ENCODE data around the gene SLC47A2.

Gene SLC47A2

DNA sequence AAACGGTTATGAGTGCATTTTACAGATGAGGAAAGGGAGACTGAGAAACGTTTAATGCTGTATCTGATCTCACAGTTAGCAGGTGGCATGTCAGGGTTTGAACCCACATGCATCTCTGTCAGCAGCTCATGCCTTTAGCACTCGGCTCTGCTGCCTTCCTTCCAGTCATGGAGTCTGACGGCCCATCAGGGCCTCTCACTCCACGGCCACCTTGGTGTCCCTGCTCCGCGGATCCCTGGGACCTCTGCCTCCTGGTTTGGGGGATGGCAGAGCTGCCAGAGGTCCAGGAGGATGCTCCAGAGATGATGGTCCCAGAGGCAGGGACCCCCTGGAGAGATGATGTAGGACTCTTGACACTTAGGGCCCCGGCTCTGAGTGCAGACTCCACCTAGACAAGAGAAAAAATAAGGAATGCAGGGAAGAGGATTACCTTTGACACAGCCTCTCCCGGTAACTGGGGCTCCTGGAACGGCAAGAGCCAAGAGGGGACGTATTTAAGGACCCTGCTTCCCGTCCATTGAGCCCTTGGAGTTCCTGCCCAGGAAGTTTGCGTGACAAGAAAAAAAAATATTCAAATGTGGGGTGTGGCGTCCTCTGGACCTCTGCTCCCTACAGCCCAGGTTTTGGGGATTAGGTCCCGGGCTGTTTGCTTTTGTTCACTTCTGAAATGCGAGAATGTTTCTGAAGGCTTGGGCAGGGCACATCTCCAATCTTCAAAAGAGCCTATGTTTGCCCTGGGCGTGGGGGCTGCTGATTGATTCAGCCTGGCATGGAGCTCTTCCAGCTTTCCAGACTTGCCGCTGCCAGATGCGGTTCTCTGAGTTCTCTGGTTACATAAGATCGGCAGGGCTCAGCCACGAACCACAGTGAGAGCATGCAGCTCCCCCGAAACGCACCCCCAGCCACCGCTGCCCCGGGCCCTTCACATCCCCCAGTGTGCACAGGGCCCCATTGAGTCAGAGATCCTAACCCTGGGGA, 31.7 kb upstream of the SLC47A2 start, which contains the start of gene ALDH3A1:
Gene ALDH3A1, minus strand, starts transcription at position 470 of the 978 bp plus-strand sequence. CDS start 3,169 bp downstream, outside the sequence.
- DNase-seq (ENCODE audit: low spot score): no peak

DNA sequence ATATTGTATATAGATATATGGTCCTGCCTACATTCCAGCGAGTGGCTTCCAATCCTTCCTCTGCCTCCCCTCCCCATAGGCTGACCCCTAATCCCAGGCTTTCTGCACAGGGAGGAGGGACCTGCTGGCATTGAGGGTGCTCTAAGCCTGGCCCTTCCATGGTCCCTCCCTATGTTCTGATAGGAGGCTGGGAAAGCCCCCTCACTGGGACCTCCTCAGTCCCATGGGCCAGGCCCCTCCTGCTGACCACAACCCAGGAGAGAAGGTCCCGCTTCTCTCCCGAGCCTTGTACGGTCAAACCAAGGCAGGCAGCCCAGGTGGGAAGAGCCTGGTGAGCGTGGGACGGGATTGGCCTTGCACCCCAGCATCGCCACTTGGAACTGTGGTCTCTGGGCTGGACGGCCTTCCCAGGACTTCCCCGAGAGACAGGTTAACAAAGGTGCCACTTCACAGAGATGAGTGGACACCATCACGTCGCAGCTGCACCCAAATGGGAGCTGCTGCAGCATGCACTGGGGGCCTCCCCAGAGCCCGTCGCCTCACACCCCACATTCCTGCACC, 30.9 kb upstream of the SLC47A2 start:
- no peak for DNase-seq (ENCODE audit: low spot score)

DNA sequence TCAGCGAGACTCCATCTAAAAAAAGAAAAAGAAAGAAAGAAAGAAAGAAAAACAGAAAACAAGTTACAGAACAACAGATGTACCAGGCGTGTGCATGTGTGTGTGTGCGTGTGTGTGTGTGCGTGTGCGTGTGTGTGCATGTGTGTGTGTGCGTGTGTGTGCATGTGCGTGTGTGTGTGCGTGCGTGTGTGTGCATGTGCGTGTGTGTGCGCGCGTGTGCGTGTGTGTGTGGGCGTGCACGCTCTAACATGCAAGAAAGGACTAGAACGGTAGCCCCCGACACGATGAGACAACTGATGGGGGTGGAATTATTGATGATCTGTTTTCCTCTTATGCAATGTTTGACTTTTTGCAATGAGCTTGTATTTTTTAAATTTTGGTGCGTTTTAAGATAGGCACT, 30.1 kb upstream of the SLC47A2 start:
- no peak for DNase-seq (ENCODE audit: low spot score)

DNA sequence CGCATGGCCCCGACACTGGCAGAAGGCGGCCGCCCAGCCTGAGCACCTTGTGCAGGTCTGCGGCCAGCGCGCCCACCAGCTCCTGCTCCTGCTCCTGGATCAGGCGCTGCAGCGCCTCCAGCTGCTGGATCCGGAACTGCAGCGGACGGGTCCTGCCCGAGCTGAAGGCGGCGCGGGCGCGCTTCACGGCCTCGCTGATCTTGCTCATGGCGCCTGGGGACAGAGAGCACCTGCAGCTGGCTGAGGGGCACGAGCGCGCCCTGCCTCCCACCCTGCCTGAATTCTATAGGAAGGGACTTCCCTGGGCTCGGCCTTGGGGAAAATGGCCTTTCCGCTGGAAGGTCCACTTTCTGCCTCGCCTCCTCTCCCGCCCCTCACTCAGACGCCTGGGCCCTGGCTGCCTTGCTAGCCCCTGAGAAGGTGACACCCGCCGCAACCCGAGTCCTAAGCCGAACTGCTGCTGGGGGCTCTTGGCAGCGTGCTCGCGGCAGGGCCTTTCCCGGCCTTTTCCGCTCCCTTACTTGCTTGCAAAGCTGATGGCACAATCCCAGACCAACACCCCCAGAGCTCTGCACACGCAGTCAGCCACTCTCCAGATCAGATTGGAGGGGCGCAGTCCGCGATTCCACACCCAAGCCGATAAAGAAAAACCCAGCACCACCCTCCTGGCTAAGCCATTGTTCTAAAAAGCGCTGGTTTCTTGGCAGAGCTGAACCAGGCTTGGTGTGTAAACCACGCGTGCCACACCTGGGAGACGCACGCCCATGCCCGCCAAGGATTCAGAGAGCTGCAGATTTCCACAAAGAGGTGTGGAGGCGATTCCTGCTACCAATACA, 28.8 kb upstream of the SLC47A2 start:
- peak; percentile 85 for DNase-seq (ENCODE audit: low spot score)

DNA sequence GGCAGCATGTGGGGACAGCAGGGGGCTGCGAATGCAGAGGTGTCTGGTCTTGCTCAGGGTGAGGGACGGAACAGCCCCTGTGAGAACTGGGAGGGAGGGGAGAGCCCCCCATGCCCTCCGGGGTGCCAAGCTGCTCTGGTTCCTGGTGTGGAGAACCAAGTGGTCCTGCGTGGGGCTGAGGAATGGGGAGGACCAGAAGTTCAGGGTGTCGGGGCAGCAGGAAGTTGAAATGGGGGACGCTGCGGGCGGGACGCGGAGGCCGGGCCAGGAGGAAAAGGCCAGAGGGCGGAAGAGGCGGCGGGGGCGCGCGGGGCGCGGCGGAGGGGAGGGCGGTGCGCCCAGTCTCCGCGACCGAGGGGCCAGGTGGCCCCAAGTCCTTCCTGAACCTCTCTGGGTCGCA, 28.1 kb upstream of the SLC47A2 start:
- DNase-seq (ENCODE audit: low spot score): no peak

DNA sequence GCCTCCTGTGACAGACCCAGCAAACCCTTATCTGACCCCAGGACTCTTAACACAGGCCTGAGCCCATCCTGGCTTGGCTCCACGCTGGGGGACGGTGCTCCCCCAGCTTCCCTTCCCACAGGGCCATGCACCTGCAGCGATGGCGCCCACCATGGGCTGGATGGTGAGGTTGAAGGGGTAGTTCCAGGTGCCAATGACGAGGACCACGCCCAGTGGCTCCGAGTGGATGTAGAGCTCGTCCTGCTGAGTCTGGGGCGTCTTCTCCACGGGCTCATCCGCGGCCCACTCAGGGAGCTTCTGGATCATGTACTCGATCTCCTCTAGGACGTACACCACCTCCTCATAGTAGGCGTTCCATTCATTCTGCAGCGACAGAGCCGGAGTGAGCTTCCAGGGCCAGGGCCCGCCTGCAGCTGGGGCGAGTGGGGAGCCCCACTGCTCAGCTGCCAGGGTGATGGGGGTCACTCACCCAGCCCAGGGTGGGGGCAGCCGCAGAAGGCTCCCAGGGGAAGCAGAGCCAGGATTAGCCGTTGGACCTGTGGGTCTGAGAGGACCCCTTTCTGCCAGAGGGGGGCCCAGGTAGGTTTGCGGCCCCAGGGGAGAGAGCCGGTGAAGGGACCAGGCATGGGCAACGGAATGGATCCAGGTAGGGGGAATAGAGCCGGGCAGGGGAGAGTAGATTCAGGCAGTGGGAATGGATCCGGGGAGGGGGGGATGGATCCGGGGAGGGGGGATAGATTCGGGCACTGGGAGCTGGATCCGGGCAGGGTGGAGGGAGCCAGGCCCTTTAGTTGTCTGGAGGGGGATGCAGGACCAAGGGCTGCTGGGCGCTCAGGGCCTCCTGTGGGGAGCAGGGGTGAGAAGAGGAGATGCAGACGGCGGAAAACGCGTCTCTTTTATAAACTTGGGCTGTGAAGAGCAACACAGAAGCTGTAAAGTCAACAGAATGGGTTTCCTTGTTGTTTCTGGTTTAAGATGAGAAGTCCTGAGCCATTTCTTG, 27.0 kb upstream of the SLC47A2 start:
- no peak for DNase-seq (ENCODE audit: low spot score)

DNA sequence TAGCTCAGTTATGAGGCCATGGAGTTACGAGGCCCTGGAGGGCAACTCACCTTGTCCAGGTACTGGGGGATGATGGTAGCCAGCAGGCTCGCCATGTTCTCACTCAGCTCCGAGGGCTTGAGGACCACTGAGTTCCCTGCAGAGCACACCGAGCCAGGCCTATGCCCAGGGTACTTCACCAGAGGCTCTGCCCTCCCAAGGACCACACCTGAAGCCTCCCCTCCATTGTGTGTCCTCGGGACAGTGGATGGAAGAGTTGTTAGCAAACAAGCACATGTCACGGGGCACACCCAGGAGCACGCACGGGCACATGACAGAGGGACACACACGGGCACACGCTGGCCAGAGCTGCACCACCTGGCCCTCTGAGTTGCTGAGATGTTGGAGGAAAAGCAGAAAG, 26.1 kb upstream of the SLC47A2 start:
- no peak for DNase-seq (ENCODE audit: low spot score)

DNA sequence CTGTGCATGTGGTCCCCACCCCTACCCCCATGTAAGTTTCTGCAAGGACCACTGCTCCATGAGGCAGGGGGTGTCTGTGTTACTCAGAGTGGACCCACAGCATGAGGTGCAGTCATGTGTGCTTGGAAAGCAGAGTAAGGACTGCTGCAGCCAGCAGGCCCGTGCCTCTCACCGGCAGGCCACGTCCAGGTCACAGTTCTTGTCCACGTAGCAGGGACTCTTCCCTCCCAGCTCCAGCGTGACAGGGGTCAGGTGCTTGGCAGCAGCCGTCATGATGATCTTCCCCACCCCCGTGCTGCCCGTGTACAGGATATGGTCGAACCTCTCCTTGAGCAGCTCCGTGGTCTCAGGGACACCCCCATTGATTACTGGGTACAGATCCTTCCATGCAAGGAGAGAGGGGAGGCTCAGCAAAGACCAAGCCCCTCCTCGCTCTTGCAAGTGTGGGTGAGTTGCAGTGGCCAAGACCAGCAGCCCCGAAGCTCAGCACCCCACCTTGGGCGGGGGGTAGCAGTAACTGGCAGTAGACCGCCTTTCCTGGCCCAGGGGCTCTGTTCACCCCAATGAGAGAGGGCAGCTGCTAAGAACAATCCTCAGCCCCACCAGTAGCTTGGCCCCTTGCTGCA, 25.6 kb upstream of the SLC47A2 start:
- DNase-seq (ENCODE audit: low spot score): no peak

DNA sequence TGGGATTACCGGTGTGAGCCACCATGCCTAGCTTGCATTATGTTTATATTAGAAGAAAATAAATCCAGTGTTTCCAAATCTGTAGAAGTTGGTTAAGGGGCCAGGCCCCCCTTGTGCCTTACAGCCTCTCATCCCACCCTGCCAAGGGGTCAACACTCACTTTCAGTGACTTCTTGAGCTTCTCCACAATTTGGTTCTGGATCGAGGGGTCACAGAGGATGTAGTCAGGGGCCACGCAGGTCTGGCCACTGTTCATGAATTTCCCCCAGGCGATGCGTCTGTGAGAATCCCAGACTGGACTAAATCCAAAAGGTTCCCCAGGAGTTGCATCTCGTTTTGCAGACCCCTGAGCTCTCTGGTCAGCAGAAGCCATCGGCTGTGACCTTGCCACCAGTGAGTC, 24.5 kb upstream of the SLC47A2 start:
- no peak for DNase-seq (ENCODE audit: low spot score)

DNA sequence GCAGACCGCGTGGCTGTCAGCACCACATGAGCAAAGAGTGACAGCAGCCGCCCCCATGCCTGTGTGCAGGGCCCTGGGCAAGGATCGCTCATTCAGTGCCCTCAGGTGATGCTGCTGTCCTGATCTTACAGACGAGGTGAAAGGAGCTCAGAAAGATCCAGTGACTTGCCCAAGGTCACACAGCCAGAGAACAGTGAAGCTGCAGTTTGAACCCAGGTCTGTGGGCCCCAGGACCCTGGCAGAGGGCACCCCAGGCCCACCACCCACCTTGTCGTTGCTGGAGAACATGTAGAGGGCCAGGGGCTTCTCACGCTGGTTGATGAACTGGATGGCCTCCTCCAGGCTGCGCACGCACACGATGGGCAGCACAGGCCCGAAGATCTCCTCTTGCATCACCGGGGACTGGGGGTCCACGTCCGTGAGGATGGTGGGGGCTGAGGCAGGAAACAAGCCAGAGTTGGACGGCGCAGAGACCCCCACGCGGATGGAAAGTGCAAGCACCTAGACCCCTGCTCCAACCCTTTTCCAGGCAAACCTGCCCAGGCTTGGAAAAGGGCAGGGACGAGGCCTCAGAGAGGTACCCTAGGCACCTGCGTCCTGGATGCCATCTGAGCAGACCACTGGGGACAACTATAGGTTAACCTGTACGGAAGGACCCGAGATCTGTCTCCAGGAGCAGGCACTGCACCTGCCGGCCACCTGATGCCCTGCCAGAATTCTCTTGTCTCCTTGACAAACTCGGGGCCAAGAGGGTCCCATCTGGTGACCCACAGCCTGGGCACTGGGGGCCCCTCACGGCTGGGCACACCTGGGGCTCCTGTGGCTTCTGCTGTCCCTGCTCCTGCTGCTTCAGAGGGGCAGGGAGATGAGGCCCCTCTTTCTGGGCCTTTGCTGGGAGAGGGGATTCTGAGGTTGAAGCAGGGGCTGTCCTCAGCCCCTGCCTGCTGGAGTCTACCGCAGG, 23.1 kb upstream of the SLC47A2 start:
- no peak for DNase-seq (ENCODE audit: low spot score)

DNA sequence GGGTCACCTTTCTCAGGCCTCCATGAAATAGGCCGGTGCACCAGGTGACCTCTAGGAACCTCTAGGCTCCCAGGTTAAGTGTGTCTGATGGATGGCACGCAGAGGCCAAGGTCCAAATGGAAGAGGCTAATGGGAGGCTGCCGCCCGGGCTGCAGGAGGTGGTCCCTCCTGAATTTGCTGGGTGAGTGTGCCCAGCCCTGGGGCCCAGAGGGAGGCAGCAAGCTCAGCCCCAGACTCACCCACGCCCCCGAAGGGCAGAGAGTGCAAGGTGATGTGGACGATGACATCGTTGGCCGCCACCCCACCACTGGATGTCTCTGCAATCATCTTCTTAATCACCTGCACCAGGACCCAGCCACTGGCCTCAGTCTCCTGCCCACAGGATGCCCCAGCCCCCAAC, 22.4 kb upstream of the SLC47A2 start:
- no peak for DNase-seq (ENCODE audit: low spot score)

DNA sequence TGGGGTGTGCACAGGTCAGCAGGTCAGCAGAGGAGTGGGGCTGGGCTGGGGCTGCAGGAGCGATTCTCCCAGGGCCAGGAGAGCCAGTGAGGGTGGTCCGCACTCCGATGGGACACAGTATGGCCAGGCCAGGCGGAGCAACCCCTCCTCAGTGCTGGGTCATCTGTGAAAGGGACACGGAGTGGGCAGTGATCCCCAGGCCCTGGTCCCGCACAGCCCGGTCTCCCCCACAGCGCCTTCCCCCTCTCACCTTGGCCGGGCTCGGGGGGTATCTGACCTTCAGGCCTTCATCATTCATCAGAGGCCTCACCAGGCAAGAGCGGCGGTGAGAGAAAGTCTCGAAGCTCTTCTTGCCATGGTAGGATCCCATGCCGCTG, 21.7 kb upstream of the SLC47A2 start:
- no peak for DNase-seq (ENCODE audit: low spot score)

DNA sequence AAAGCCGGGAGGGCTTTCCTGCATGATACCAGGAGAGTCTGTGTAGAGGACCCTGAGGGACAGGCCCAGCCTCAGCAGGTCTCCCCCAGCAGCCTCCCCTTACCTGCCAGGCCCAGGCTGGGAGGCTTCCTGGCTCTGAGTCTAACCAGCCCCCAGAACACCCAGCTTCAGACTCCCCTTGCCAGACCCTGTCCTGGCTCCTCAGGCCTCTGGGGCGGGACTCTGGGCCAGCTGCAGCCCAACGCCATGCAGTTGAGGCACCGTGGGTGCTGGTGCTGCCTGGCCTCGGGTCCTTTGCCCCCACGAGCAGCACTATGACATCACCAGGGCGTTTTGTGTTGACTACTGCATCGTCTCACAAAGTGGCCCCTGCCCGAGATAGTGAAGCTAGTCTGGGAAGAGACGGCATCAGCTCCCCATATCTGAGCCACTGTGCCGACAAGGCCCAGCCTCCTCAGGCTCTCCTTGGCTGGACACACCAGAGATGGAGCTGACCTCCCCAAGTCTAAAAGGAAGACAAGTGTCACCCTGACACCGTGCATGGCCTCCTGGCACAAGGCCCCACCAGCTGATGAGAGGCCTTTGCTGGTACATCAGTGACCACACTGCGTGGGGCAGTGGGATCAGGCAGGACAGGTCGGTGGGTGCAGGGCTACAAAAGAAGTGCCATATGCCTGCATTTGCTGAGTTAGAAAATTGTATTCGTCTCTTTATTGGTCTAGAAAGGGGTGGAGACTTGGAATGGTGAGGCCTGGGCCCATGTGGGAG, 21.1 kb upstream of the SLC47A2 start:
- DNase-seq (ENCODE audit: low spot score): no peak

DNA sequence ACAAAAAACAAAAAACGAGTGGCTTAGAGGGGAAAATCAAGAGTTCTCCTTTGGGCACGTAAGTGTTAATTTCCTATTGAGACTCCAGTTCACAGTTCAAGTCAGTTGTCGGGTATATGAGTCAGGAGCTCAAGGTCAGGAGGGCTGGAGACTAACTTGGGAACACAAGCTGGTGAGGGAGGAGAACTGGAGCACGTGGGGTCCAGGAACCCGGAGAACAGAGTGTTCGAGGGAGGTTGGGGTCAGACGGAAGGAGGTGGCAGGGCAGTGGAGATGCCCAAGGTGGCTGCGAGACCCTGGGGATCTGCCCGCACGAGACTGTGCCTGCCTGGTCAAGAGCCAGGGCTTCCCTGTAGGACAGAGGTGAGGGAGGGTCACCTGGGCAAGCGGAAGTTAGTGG, 19.7 kb upstream of the SLC47A2 start:
- no peak for DNase-seq (ENCODE audit: low spot score)

DNA sequence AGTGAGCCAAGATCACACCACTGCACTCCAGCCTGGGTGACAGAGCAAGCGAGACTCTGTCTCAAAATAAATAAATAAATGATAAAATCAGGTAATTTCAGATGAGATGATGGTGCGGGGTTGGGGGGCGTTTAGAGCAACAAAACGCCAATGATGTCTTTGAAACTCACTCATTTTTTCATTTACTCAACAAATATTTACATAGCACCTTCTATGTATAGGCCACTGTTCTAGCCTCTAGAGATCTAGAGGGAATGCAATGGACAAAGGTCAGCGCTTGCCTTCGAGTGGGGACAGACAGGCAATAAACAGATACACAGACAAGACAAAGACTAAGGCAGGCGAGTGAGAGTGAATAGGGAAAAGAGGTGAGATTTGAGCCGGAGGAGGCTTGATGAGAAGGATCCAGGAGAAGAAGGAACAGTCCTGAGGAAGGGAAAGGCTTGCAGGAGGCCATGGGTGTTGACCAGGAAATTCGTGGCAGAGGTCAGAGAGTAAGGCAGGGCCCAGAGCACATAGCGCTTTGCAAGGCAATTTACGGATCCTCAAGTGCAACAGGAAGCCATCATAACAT, 17.7 kb upstream of the SLC47A2 start:
- no peak for DNase-seq (ENCODE audit: low spot score)

DNA sequence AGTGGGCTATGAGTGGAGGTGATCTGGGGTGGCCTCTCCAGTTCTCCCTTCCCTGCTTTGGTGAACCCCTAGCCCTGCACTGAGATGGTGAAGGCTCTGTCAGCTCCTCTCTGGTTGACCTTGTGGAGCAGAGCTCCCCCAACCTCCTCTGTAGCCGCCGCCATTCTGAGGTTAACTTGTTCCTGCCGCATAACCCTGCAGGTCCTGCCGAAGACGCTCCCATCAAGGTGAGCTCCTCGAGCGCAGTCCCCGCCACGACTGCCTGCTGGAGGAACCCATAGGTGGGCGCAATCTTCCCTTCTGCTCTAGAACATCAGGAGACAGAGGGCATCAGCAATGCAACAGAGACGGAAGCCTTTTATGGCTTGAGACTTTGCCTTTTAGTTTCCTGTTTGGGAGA, 15.2 kb upstream of the SLC47A2 start:
- no peak for DNase-seq (ENCODE audit: low spot score)

DNA sequence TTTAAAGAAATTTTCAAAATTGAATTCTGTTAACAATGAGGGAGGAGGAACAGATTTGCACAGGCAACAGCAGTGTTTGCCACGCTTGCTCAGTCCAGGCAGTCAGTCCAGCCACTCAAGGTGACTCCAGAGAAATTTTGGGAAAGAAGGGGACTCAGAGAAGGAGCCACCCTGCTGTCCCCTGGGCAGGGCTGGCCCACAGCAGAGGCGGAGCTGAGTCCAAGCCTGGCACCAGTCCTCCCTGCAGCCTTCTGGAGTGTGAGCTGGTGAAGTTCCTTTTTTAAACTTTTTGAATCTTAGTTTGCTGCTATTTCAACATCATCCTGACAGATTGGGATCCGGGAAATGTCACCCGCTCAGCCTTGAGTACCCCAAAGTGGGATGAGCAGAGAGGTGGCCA, 14.5 kb upstream of the SLC47A2 start:
- DNase-seq (ENCODE audit: low spot score): no peak

DNA sequence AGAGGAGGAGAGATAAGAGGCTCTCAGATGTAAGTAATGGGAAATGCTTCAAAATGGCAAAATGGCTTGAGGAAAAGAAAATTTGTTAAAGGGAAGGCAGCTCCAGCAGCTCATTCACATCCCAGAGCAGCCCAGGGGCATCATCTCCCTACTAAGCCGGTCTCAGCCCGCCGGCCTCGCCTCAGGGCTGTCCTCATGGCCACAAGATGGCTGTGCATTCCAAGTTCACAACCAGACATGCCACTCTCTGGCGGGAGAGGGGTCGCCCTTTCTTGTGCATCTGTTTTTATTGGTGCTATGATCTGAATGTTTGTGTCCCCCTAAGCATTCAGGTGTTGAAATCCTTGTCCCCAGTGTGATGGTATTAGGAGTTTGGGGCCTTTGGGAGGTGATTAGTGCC, 13.5 kb upstream of the SLC47A2 start:
- DNase-seq (ENCODE audit: low spot score): no peak

All from SK-N-DZ (cell line).